Islet of Langerhans (tissue), 1 donor: ENCODE results near the gene TACO1.

Source experiments
- FAIRE-seq: peaks from one replicate; lab custom pipeline; 2011; peaks lifted over from hg19 to GRCh38; lab: Jason Lieb, UNC

The TACO1 gene

GRCh38 chr17:63600569-63601438 is at the start of gene TACO1:
Gene TACO1, plus strand, starts transcription at chr17:63600895. Its CDS starts 189 bp downstream, at chr17:63601084.
- no peak for FAIRE-seq

GRCh38 chr17:63552211-63552610 is 48.5 kb upstream of the TACO1 start:
- no peak for FAIRE-seq

GRCh38 chr17:63555500-63556156 is 45.1 kb upstream of the TACO1 start:
- no peak for FAIRE-seq

GRCh38 chr17:63557416-63557815 is 43.3 kb upstream of the TACO1 start:
- FAIRE-seq = no peak

- no peak for FAIRE-seq
These were observed 42.3 kb upstream of the TACO1 start for GRCh38 chr17:63558441-63558840.

- no peak for FAIRE-seq
These were observed 38.9 kb upstream of the TACO1 start for GRCh38 chr17:63561819-63562218.

- no peak for FAIRE-seq
These were observed 37.4 kb upstream of the TACO1 start for GRCh38 chr17:63563339-63563738.

GRCh38 chr17:63564562-63564961 is 36.1 kb upstream of the TACO1 start:
- no peak for FAIRE-seq

- FAIRE-seq = no peak
These were observed 33.5 kb upstream of the TACO1 start for GRCh38 chr17:63567229-63567628.

GRCh38 chr17:63568563-63568962 is 32.1 kb upstream of the TACO1 start:
- FAIRE-seq = no peak

- FAIRE-seq = no peak
These were observed 28.9 kb upstream of the TACO1 start for GRCh38 chr17:63571632-63572310.

- no peak for FAIRE-seq
These were observed 27.1 kb upstream of the TACO1 start for GRCh38 chr17:63573634-63574033.

- no peak for FAIRE-seq
These were observed 22.5 kb upstream of the TACO1 start for GRCh38 chr17:63578027-63578768.

- FAIRE-seq = no peak
These were observed 22.0 kb upstream of the TACO1 start for GRCh38 chr17:63578769-63579111.

- FAIRE-seq = no peak
These were observed 21.1 kb upstream of the TACO1 start for GRCh38 chr17:63579633-63580032.

- FAIRE-seq = no peak
These were observed 12.9 kb upstream of the TACO1 start for GRCh38 chr17:63587770-63588169.

- no peak for FAIRE-seq
These were observed 11.9 kb upstream of the TACO1 start for GRCh38 chr17:63588797-63589196.

- FAIRE-seq = no peak
These were observed 11.0 kb upstream of the TACO1 start for GRCh38 chr17:63589646-63590045.

GRCh38 chr17:63592797-63593196 is 7.9 kb upstream of the TACO1 start:
- no peak for FAIRE-seq

GRCh38 chr17:63595132-63595531 is 5.6 kb upstream of the TACO1 start:
- no peak for FAIRE-seq

- no peak for FAIRE-seq
These were observed 3.7 kb upstream of the TACO1 start for GRCh38 chr17:63596856-63597586.

GRCh38 chr17:63598281-63598680 is 2.4 kb upstream of the TACO1 start:
- FAIRE-seq = no peak
